Inflammatory macrophage treated with lipopolysaccharide for 4 hours (primary cell): ENCODE data around the gene FAM25A.
A peak's percentile ranks its signal among the peaks of the same experiment; 100 is the strongest.
"Not testable (repeated sequence)": the region's sequence is repeated elsewhere in the genome, so short reads cannot be mapped to it uniquely, and the experiment has no call there.

Source experiments
- DNase-seq: peaks from one replicate; pipeline ENCODE4 v3.0.0-alpha.2; 2020

The FAM25A gene

DNA sequence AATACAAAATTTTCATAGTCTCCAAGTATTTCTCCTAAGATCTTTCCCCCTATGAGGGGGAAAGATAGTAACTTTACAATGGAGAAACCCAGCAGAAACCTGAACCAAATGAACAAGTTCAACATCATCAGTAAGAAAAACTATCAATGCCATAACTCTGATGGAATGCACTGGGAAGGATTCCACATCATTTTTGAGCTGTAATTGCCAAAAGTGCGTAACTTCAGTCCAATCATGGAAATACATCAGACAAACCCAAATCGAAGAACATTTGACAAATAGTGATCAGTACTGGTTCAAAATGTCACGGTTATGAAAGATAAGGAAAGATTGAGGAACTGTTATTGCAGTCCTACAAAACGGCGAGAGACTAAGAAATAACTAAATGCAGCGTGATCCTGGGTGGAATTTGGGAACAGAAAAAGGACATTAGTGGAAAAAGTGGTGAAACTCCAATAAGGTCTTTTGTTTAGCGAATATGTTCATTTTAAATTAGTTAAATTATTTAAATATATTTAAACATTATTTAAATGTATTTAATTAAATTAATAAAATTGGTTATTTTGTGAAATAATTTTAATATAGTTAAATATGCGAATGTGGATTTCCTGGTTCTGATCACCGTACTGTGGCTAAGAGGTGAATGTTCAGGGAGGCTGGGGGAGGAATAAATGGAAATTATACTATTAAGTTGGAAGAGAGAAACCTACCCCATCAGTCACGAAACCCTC, 4.9 kb upstream of the FAM25A start:
- not testable (repeated sequence) for DNase-seq

DNA sequence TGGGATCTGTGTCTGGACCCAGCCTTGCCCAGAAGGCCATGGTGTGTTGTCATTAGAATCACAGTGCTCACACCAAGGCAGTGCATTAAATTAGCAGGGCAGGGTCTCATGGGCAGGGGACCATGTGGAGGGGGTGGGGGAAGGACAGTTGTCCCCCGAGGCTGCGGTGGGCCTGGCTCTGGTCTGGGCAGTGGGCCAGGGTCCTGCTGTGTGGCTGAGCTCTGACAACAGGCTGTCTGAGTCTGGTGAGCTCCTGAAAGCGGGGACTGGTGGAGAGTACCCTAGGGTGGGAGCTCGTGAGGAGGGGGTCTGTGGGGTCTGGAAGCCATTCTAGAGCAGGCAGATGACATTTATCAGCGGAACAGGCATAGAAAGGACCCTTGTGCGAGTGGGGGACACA, 2.0 kb upstream of the FAM25A start:
- not testable (repeated sequence) for DNase-seq

DNA sequence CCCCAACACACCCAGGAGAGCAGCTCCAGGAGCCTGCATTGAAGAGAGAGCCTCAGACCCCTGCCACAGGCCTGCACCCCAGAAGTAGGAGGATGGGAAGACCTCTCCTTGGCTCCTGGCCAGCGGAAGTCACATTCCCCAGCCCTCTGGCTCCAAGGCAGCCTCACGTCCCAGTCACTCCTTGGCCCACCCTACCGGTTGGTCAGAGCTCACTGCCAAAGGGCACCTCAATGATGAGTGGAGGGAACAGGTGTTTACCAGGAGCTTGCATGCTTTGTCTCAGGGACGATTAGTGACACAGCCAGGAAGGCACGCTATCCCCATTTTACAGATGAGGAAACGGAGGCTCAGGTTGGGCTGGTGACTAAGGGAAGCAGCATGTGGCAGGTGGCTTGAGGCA, 1.0 kb upstream of the FAM25A start:
- DNase-seq, result not testable (repeated sequence)

GRCh38 chr10:87019504-87019903, 590 bp upstream of the FAM25A start:
- DNase-seq, result not testable (repeated sequence)

- peak; percentile 76 for DNase-seq
Measured at GRCh38 chr10:87025285-87025958, 5.3 kb downstream of the FAM25A start.

DNA sequence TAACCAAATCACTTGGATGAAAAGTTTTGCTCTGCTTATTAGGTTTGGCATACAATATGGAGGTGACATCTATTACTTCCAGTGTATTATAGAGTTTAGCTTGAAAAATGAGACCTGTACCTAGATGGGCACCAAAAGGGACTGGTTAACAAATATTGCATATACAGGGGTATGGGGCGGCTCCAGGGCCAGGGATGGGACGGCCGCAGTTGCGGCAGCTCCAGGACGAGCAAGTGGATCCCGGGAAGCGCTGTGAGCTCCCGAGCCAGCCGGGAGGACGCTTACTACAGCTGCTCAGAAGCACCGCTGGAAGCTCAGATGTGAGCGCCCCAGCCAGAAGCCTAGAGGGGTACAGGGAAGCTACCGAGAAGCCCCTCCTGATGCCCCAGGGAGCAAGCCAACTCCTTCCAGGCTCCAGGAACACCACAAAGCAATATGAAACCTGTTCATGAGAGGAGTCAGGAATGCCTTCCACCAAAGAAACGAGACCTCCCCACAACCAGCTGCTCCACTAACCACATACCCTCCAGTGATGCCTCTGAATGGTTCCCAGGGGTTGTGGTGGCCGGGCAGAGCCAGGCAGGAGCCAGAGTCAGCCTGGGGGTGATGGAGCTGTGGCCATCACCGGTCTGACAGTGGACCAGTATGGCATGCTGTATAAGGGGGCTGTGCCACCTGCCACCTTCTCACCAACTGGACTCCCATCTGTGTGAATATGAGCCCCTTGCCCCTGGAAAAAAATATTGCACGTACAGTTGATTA, 6.8 kb downstream of the FAM25A start:
- not testable (repeated sequence) for DNase-seq

DNA sequence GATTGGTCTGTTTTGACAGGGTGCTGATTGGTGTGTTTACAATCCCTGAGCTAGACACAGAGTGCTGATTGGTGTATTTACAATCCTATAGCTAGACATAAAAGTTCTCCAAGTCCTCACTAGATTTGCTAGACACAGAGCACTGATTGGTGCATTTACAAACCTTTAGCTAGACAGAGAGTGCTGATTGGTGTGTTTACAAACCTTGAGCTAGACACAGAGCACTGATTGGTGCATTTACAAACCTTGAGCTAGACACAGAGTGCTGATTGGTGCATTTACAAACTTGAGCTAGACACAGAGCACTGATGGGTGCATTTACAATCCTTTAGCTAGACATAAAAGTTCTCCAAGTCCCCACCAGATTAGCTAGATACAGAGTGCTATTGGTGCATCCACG, 10.3 kb downstream of the FAM25A start:
- not testable (repeated sequence) for DNase-seq

DNA sequence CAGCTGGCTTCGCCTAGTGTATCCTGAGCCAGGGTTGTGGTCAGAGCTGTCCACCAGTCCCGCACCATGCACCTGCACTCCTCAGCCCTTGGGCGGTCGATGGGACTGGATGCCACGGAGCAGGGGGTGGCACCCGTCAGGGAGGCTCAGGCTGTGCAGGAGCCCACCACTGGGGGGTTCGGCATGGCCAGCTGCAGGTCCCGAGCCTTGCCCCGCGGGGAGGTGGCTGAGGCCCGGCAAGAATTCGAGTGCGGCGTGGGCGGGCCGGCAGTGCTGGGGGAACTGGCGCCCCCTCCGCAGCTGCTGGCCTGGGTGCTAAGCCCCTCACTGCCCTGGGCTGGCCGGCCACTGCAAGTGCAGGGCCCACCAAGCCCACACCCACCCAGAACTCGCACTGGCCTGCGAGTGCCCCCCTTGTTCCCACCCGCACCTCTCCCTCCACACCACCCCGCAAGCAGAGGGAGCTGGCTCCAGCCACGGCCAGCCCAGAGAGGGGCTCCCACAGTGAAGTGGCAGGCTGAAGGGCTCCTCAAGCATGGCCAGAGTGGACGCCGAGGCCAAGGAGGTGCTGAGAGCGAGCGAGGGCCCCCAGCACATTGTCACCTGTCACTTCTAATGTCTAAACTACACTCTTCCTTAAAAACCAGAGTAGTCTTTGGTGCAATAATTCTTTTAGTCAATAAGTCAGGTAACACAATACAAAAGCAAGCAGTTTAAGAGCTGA, 11.0 kb downstream of the FAM25A start:
- DNase-seq, result no peak

GRCh38 chr10:87036623-87037022, 16.5 kb downstream of the FAM25A start:
- no peak for DNase-seq

DNA sequence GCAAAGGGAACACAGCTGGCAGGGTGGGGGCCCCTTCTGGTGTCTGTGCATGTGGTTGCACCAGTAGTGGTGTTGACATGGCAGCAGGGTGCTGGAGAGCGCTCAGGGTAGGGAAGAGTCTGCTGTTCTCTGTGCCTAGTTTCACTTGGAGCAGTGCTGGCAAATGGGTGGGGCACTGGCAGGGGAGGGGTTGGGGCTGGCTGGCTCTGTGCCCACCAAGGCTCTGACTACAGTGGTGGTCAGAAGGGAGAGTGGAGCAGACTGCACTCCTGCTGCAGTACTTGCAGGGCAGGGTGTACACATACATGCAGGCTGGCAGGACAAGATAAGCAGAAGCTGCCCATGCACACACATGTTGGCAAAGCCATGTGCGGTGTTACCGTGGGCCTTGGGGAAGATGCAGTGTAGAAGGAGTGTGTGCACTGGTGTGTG, 18.2 kb downstream of the FAM25A start:
- DNase-seq, result no peak

GRCh38 chr10:87038786-87039185, 18.7 kb downstream of the FAM25A start:
- no peak for DNase-seq

GRCh38 chr10:87043579-87043978, 23.5 kb downstream of the FAM25A start:
- not testable (repeated sequence) for DNase-seq

DNA sequence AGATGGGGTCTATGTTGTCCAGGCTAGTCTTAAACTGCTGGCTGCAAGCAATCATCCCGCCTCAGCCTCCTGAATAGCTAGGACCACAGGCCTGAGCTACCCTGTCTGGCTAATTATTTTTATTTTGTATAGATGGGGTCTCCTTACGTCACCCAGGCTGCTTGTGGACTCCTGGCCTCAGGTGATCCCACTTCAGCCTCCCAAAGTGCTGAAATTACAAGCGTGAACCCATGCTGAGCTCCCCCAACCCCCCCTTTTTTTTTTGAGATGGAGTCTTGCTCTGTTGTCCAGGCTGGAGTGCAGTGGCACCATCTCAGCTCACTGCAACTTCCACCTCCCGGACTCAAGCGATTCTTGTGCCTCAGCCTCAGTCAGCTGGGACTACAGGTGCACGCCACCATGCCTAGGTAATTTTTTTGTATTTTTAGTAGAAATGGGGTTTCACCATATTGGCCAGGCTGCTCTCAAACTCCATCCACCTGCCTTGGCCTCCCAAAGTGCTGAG, 25.4 kb downstream of the FAM25A start:
- no peak for DNase-seq

GRCh38 chr10:87053111-87053510, 33.0 kb downstream of the FAM25A start:
- DNase-seq, result no peak

GRCh38 chr10:87053577-87054181, 33.6 kb downstream of the FAM25A start:
- no peak for DNase-seq

DNA sequence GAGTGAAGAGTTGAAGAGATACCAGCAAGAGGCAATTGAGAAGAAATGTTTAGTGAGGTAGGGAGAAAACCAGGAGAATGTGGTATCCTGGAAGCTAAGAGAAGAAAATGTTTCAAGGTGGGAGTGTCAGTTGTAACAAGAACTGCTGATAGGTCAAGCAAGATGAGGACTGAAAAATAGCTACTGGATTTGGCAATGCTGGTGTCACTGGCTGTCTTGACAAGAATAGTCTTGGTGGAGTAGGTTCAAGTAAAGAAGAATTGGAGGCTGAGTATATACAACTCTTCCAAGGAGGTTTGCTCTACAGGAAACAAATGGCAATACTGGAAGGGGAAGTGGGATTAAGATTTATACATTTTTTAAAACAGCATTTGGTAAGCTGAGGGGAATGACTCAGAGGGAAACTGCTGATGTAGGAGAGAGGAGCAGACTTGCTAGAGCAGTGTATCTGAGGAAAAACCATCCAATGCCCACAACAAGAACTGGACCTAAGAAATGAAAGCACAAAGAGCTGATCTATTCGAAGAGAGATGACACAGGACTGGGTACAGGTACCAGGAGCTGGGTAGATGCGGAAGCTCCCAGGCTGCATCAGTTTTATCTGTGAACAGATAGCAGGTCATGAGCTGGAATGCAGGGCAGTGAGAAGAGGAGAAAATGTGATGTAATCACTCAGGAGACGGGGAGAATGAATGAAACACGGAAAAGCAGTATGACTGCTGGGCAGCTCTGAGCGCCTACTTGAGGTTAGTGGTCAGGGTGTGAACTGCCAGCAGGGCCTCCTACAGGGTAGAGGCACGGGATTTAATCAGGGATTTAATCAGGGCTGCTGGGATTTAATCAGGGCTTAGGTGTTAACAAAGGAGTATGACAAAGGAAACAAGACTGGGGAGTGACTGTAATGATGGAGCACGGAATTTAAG, 34.5 kb downstream of the FAM25A start:
- peak; percentile 90 for DNase-seq

GRCh38 chr10:87058171-87058570, 38.1 kb downstream of the FAM25A start:
- no peak for DNase-seq

- no peak for DNase-seq
Measured at GRCh38 chr10:87059401-87059800, 39.3 kb downstream of the FAM25A start.

DNA sequence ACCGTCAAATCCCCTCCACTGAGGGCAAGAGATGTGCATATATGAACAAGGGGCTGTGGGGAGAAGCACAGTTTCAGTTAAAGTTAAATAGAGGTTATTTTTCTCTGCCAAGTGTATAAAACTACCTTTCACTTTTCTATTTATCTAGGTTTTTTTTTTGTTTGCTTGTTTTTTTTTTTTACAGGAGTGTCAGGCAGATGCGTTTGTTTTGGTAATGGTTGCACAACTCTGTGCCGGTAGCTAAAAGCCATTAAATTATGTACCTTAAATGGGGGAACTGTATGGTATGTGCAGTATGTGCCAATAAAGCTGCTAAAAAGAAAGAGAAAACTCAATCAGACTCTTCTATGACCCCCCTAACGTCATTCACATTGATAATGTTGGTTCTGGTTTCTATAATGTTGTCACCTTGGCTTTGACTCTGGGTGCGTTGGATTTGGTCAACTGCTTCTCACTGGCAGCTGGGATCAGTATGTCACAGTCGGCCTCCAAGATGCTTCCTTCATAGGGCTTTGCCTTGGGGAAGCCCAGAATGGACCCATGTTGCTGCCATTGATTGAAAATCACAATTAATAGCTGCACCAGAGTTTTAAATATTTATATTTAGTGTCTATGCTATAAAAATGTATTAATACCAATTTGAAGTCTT, 40.3 kb downstream of the FAM25A start:
- no peak for DNase-seq

- no peak for DNase-seq
Measured at GRCh38 chr10:87064651-87065050, 44.6 kb downstream of the FAM25A start.

DNA sequence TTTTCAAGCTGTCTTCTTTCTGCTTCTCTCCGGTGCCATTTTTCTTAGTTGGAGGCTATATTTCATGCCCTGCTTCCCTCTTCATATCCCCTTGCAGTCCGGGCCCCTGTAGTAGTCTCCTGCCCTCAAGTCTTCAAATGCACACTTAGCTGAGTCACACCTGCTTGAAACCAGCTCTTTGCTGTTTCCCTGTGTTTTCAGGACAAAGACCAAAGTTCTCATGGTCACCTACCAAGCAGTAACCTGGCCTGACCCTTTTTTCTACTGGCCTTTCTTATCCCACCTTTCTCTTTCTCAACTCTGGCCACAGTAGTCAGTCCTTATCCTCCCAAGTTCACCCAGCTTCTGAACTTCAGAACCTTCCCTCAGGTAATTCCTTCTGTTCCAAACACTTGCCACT, 46.1 kb downstream of the FAM25A start:
- no peak for DNase-seq
